ENCODE results near the gene SMIM35.

The SMIM35 gene

GRCh38 chr11:118086913-118087768 lies at the start of gene SMIM35:
Gene SMIM35, minus strand, starts transcription at chr11:118086963. Its CDS starts 206 bp downstream, at chr11:118086757.
- no peak for DNase-seq

GRCh38 chr11:118136341-118136740 lies 49.6 kb upstream of the SMIM35 start:
- DNase-seq, result no peak

GRCh38 chr11:118135796-118136165 lies 49.0 kb upstream of the SMIM35 start:
- no peak for DNase-seq

GRCh38 chr11:118135051-118135795 lies 48.5 kb upstream of the SMIM35 start:
- no peak for DNase-seq

GRCh38 chr11:118133816-118134215 lies 47.1 kb upstream of the SMIM35 start:
- no peak for DNase-seq

GRCh38 chr11:118132385-118133151 lies 45.8 kb upstream of the SMIM35 start:
- no peak for DNase-seq

- DNase-seq, result no peak
These were observed 42.9 kb upstream of the SMIM35 start for GRCh38 chr11:118129471-118130172.

- DNase-seq, result no peak
These were observed 42.1 kb upstream of the SMIM35 start for GRCh38 chr11:118128721-118129470.

GRCh38 chr11:118128310-118128709 lies 41.5 kb upstream of the SMIM35 start:
- DNase-seq, result no peak

GRCh38 chr11:118126082-118126838 lies 39.5 kb upstream of the SMIM35 start:
- no peak for DNase-seq

GRCh38 chr11:118124929-118125535 lies 38.3 kb upstream of the SMIM35 start:
- DNase-seq, result no peak

GRCh38 chr11:118120793-118121192 lies 34.0 kb upstream of the SMIM35 start:
- no peak for DNase-seq

GRCh38 chr11:118117790-118118601 lies 31.2 kb upstream of the SMIM35 start:
- DNase-seq, result no peak

GRCh38 chr11:118115048-118115447 lies 28.3 kb upstream of the SMIM35 start:
- no peak for DNase-seq

GRCh38 chr11:118114266-118114665 lies 27.5 kb upstream of the SMIM35 start:
- DNase-seq, result no peak

- no peak for DNase-seq
These were observed 26.1 kb upstream of the SMIM35 start for GRCh38 chr11:118112711-118113430.

- no peak for DNase-seq
These were observed 24.9 kb upstream of the SMIM35 start for GRCh38 chr11:118111744-118112035.

GRCh38 chr11:118111019-118111743 lies 24.4 kb upstream of the SMIM35 start:
- DNase-seq, result no peak

GRCh38 chr11:118109231-118109630 lies 22.5 kb upstream of the SMIM35 start:
- DNase-seq, result no peak

All from activated CD8-positive, alpha-beta memory T cell treated with anti-CD3 and anti-CD28 coated beads, Interleukin-2, amount 50 U/mL, for 4 hours (primary cell).